ENCODE data around the gene PRG2.
A peak's percentile ranks its signal among the peaks of the same experiment; 100 is the strongest.
"Not testable (repeated sequence)": the region's sequence is repeated elsewhere in the genome, so short reads cannot be mapped to it uniquely, and the experiment has no call there.

PRG2 gene

GRCh38 chr11:57363131-57364080 is 27.0 kb downstream of the PRG2 start:
- no peak for DNase-seq

- no peak for DNase-seq
Measured at GRCh38 chr11:57361926-57362325, 28.5 kb downstream of the PRG2 start.

- DNase-seq: not testable (repeated sequence)
Measured at GRCh38 chr11:57361420-57361819, 29.0 kb downstream of the PRG2 start.

GRCh38 chr11:57360991-57361390 is 29.5 kb downstream of the PRG2 start:
- DNase-seq: no peak

GRCh38 chr11:57359896-57360690 is 30.4 kb downstream of the PRG2 start:
- no peak for DNase-seq

- DNase-seq: no peak
Measured at GRCh38 chr11:57359396-57359795, 31.1 kb downstream of the PRG2 start.

GRCh38 chr11:57358991-57359390 is 31.5 kb downstream of the PRG2 start:
- DNase-seq: no peak

- no peak for DNase-seq
Measured at GRCh38 chr11:57358543-57358961, 31.9 kb downstream of the PRG2 start.

GRCh38 chr11:57357856-57358255 is 32.6 kb downstream of the PRG2 start:
- no peak for DNase-seq

- DNase-seq: no peak
Measured at GRCh38 chr11:57357310-57357709, 33.1 kb downstream of the PRG2 start.

GRCh38 chr11:57356268-57356667 is 34.2 kb downstream of the PRG2 start:
- DNase-seq: no peak

- no peak for DNase-seq
Measured at GRCh38 chr11:57354699-57355098, 35.8 kb downstream of the PRG2 start.

- DNase-seq: no peak
Measured at GRCh38 chr11:57353852-57354251, 36.6 kb downstream of the PRG2 start.

- DNase-seq: no peak
Measured at GRCh38 chr11:57353446-57353845, 37.0 kb downstream of the PRG2 start.

GRCh38 chr11:57353036-57353435 is 37.4 kb downstream of the PRG2 start:
- DNase-seq: no peak

GRCh38 chr11:57349491-57350274 is 40.8 kb downstream of the PRG2 start:
- peak; percentile 76 for DNase-seq

GRCh38 chr11:57348636-57349313 is 41.7 kb downstream of the PRG2 start:
- no peak for DNase-seq

- DNase-seq: no peak
Measured at GRCh38 chr11:57348052-57348451, 42.4 kb downstream of the PRG2 start.

GRCh38 chr11:57347336-57347735 is 43.1 kb downstream of the PRG2 start:
- DNase-seq: no peak

GRCh38 chr11:57345555-57346211 is 44.8 kb downstream of the PRG2 start:
- peak; percentile 72 for DNase-seq

GRCh38 chr11:57344826-57345225 is 45.6 kb downstream of the PRG2 start:
- no peak for DNase-seq

- no peak for DNase-seq
Measured at GRCh38 chr11:57343825-57344224, 46.6 kb downstream of the PRG2 start.

All from femur (tissue), 1 donor.